Tibial nerve (tissue), 4 donors: ENCODE results near the gene PEF1.

Experiments
- CTCF ChIP-seq, 5 experiments: fragments of 200-600 bp in 3 of 5; fragments of 450-650 bp in 2 of 5; sonication (generic) in 3 of 5; IDR thresholded peaks; one replicate each; pipeline ENCODE4 v1.5.1; 2016 to 2019; ENCODE audit warnings: antibody characterized with exemption in 5 of 5, mild to moderate bottlenecking in 3 of 5, moderate library complexity in 2 of 5
- EP300 ChIP-seq, 2 donors: sonication (generic); formaldehyde crosslinking; IDR thresholded peaks; one replicate each; pipeline ENCODE4 v1.6.1; 2017; ENCODE audit warnings: antibody characterized with exemption in 2 of 2, mild to moderate bottlenecking in 1 of 2
- POLR2A ChIP-seq, 2 donors: fragments of 450-650 bp; IDR thresholded peaks; one replicate each; pipeline ENCODE4 v1.6.1; 2017; ENCODE audit warnings: antibody characterized with exemption in 2 of 2, mild to moderate bottlenecking in 2 of 2, moderate library complexity in 2 of 2

- TF ChIP-seq POLR2A (IDR thresholded peaks at IDR 0.05) (no peak), CTCF (IDR thresholded peaks at IDR 0.05) (peak in 2 of 5 experiments; percentile 13 to 22), EP300 (IDR thresholded peaks at IDR 0.05) (no peak)
Observed at GRCh38 chr1:31683997-31684396, 39.3 kb upstream of the PEF1 start.
